Measurements from ENCODE around the gene CRTAC1. TPM values are rescaled to one million over a fixed set of nuclear protein-coding genes. Genes with fewer than 3 reads are reported as not detected.

Gene CRTAC1
- total and polyA plus RNA-seq, 2 experiments from 2014 or later: 0.47 to 1.2 TPM

- peak overlapping the region; percentile 65 for H3K4me3 Mint-ChIP-seq
- no peak overlapping the region for H3K27ac ChIP-seq (ENCODE audit: low read depth)
- peaks cover 16% of the 10 kb centered on the region for H3K4me1 ChIP-seq (ENCODE audit: insufficient read depth)
- H4K20me1 ChIP-seq (replicated peaks; ENCODE audit: insufficient read depth): no peaks in the 10 kb centered on the region
- peak; percentile 31 for DNase-seq (ENCODE audit: low spot score)
- H3K4me2 ChIP-seq: peak overlapping the region; percentile 95
- H3K4me3 ChIP-seq: peak overlapping the region; percentile 76
- peaks cover 27% of the 10 kb centered on the region for H3K27me3 Mint-ChIP-seq (ENCODE audit: insufficient read depth, low read depth, poor library complexity)
- H3K4me1 Mint-ChIP-seq: peaks cover 12% of the 10 kb centered on the region; the same call in 2 of the 3 replicates
- H2AFZ ChIP-seq: peak overlapping the region; percentile 98
- H3K27me3 ChIP-seq (ENCODE audit: insufficient read depth): peaks cover 48% of the 10 kb centered on the region
- no peaks in the 10 kb centered on the region for H3F3A ChIP-seq (replicated peaks; ENCODE audit: low read depth)
- no peaks in the 10 kb centered on the region for H3K36me3 ChIP-seq (ENCODE audit: insufficient read depth)
- H3K9me2 ChIP-seq (ENCODE audit: insufficient read depth): no peaks in the 10 kb centered on the region
- TF ChIP-seq REST (IDR thresholded peaks at IDR 0.05; ENCODE audit: unreplicated experiment) (no peak), CREB1 (CRISPR knock-in tag; IDR thresholded peaks at IDR 0.05; ENCODE audit: low read depth) (no peak)
- H3K9me3 Mint-ChIP-seq: no peaks in the 10 kb centered on the region
- ATAC-seq: peak; percentile 55
- H3K36me3 Mint-ChIP-seq (ENCODE audit: low read depth): no peaks in the 10 kb centered on the region
- H3K79me2 ChIP-seq (replicated peaks; ENCODE audit: insufficient read depth): no peaks in the 10 kb centered on the region
- no peak overlapping the region for H3K27ac Mint-ChIP-seq
These were observed 56.3 kb downstream of the CRTAC1 start for GRCh38 chr10:97974100-97974499.

GRCh38 chr10:97969538-97970079 lies 60.8 kb downstream of the CRTAC1 start:
- ATAC-seq: no peak
- Histone ChIP-seq H3K4me3 (no peak overlapping the region), H4K20me1 (replicated peaks; ENCODE audit: insufficient read depth) (no peaks in the 10 kb centered on the region), H3K36me3 (ENCODE audit: insufficient read depth) (no peaks in the 10 kb centered on the region), H3K4me1 (ENCODE audit: insufficient read depth) (peaks cover 16% of the 10 kb centered on the region), H3K79me2 (replicated peaks; ENCODE audit: insufficient read depth) (no peaks in the 10 kb centered on the region), H3K27me3 (ENCODE audit: insufficient read depth) (peaks cover 24% of the 10 kb centered on the region), H2AFZ (no peak overlapping the region), H3K9me2 (ENCODE audit: insufficient read depth) (no peaks in the 10 kb centered on the region), H3F3A (replicated peaks; ENCODE audit: low read depth) (no peaks in the 10 kb centered on the region), H3K4me2 (no peak overlapping the region), H3K27ac (ENCODE audit: low read depth) (no peak overlapping the region)
- H3K27me3 Mint-ChIP-seq (ENCODE audit: insufficient read depth, low read depth, poor library complexity): peaks cover 14% of the 10 kb centered on the region
- H3K9me3 Mint-ChIP-seq: no peaks in the 10 kb centered on the region
- H3K36me3 Mint-ChIP-seq (ENCODE audit: low read depth): no peaks in the 10 kb centered on the region
- H3K4me3 Mint-ChIP-seq: no peak overlapping the region
- no peak for DNase-seq (ENCODE audit: low spot score)
- H3K4me1 Mint-ChIP-seq: peaks cover 10% of the 10 kb centered on the region; the same call in 2 of the 3 replicates
- no peak overlapping the region for H3K27ac Mint-ChIP-seq
- TF ChIP-seq ETS1 (IDR thresholded peaks at IDR 0.05): no peak
- TF ChIP-seq EZH2phosphoT487 (IDR thresholded peaks at IDR 0.05; ENCODE audit: unreplicated experiment): no peak
- TF ChIP-seq CREB1 (CRISPR knock-in tag; IDR thresholded peaks at IDR 0.05; ENCODE audit: low read depth): no peak
- no peak for TF ChIP-seq EZH2 (IDR thresholded peaks at IDR 0.05; ENCODE audit: low read depth, unreplicated experiment)
- TF ChIP-seq JUNB (IDR thresholded peaks at IDR 0.05; ENCODE audit: unreplicated experiment): no peak
- no peak for TF ChIP-seq STAT1 (IDR thresholded peaks at IDR 0.05; ENCODE audit: unreplicated experiment)
- no peak for TF ChIP-seq ZNF331 (CRISPR knock-in tag; IDR thresholded peaks at IDR 0.05; ENCODE audit: low read depth)
- no peak for TF ChIP-seq ZNF462 (CRISPR knock-in tag; IDR thresholded peaks at IDR 0.05)

Data from GM23338 (cell line).